GM18858 (cell line): Measurements from ENCODE around the gene GDPD1.
A peak's percentile ranks its signal among the peaks of the same experiment; 100 is the strongest.
"Not testable (repeated sequence)": the region's sequence is repeated elsewhere in the genome, so short reads cannot be mapped to it uniquely, and the experiment has no call there.

Source experiments
- ATAC-seq: cut with Tn5 transposase; IDR thresholded peaks from one replicate; pipeline ENCODE4 v1.9.1; 2021; ENCODE audit not compliant: unreplicated experiment

GDPD1 gene

GRCh38 chr17:59220328-59221158 lies at the start of gene GDPD1:
GDPD1 (plus strand) TSS chr17:59220511; CDS start chr17:59220610, 99 bp downstream.
- ATAC-seq: peak; percentile 84

- ATAC-seq: no peak
Measured at GRCh38 chr17:59172436-59173004, 47.8 kb upstream of the GDPD1 start.

- no peak for ATAC-seq
Measured at GRCh38 chr17:59174671-59175070, 45.6 kb upstream of the GDPD1 start.

GRCh38 chr17:59175076-59175475 lies 45.2 kb upstream of the GDPD1 start:
- ATAC-seq: no peak

GRCh38 chr17:59178266-59178985 lies 41.9 kb upstream of the GDPD1 start:
- no peak for ATAC-seq

- not testable (repeated sequence) for ATAC-seq
Measured at GRCh38 chr17:59179601-59180000, 40.7 kb upstream of the GDPD1 start.

GRCh38 chr17:59180626-59181025 lies 39.7 kb upstream of the GDPD1 start:
- no peak for ATAC-seq

- no peak for ATAC-seq
Measured at GRCh38 chr17:59181481-59181880, 38.8 kb upstream of the GDPD1 start.

- no peak for ATAC-seq
Measured at GRCh38 chr17:59185997-59186396, 34.3 kb upstream of the GDPD1 start.

GRCh38 chr17:59186850-59187249 lies 33.5 kb upstream of the GDPD1 start:
- ATAC-seq: no peak

GRCh38 chr17:59190806-59191205 lies 29.5 kb upstream of the GDPD1 start:
- no peak for ATAC-seq

GRCh38 chr17:59193336-59193862 lies 26.9 kb upstream of the GDPD1 start:
- ATAC-seq: no peak

GRCh38 chr17:59199398-59199797 lies 20.9 kb upstream of the GDPD1 start:
- no peak for ATAC-seq

- no peak for ATAC-seq
Measured at GRCh38 chr17:59202320-59202719, 18.0 kb upstream of the GDPD1 start.

- ATAC-seq: no peak
Measured at GRCh38 chr17:59219370-59219769, 941 bp upstream of the GDPD1 start.

GRCh38 chr17:59219992-59220327 lies 351 bp upstream of the GDPD1 start:
- no peak for ATAC-seq

- ATAC-seq: no peak
Measured at GRCh38 chr17:59221159-59221847, 992 bp downstream of the GDPD1 start.

- no peak for ATAC-seq
Measured at GRCh38 chr17:59223813-59224212, 3.5 kb downstream of the GDPD1 start.

GRCh38 chr17:59228588-59228987 lies 8.3 kb downstream of the GDPD1 start:
- not testable (repeated sequence) for ATAC-seq

GRCh38 chr17:59230764-59231163 lies 10.5 kb downstream of the GDPD1 start:
- ATAC-seq: no peak

- no peak for ATAC-seq
Measured at GRCh38 chr17:59234631-59235030, 14.3 kb downstream of the GDPD1 start.
